Right lung (tissue), 10 donors: ENCODE measurements around the gene OGFOD3. TPM values are rescaled to one million over a fixed set of nuclear protein-coding genes. Genes with fewer than 3 reads are reported as not detected.
A peak's percentile ranks its signal among the peaks of the same experiment; 100 is the strongest.
"Not testable (repeated sequence)": the region's sequence is repeated elsewhere in the genome, so short reads cannot be mapped to it uniquely, and the experiment has no call there.

ENCODE experiments used
- DNase-seq, 2 donors: peaks; one replicate each; pipeline ENCODE4 v3.0.0-alpha.2; 2013
- long read RNA-seq, 8 donors: transcript quantifications; one replicate each; lab custom pipeline, GENCODE V29; 2026
- polyA plus RNA-seq, 5 donors: library from polyadenylated mRNA; unstranded; fragments of 120-200 nt; gene quantifications; one replicate each; pipeline versions ENCODE4 v1.2.1 to v1.2.3, GENCODE V29; 2013; ENCODE audit warnings: inconsistent platforms in 1 of 5, low replicate concordance in 1 of 5; ENCODE audit not compliant: insufficient read length in 5 of 5, insufficient read depth in 1 of 5

OGFOD3 gene, protein sequence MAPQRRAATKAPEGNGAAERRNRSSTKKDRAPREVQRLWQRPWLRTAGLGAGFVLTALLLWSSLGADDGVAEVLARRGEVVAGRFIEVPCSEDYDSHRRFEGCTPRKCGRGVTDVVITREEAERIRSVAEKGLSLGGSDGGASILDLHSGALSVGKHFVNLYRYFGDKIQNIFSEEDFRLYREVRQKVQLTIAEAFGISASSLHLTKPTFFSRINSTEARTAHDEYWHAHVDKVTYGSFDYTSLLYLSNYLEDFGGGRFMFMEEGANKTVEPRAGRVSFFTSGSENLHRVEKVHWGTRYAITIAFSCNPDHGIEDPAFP
- 10 to 100 TPM; 18.5 to 35.4 (median 26.2) TPM for polyA plus RNA-seq
- long read RNA-seq, donor 1, full-length matches to known transcripts: 19 of 64 reads
- long read RNA-seq, donor 1, partial matches to known transcripts: 45 of 64 reads
- long read RNA-seq, donor 1, other reads (novel, unspliced or antisense): 0 of 64 reads
- long read RNA-seq, donor 2, full-length matches to known transcripts: 10 of 34 reads
- long read RNA-seq, donor 2, partial matches to known transcripts: 24 of 34 reads
- long read RNA-seq, donor 2, other reads (novel, unspliced or antisense): 0 of 34 reads
- long read RNA-seq, donor 3, full-length matches to known transcripts: 10 of 10 reads
- long read RNA-seq, donor 3, partial matches to known transcripts: 0 of 10 reads
- long read RNA-seq, donor 3, other reads (novel, unspliced or antisense): 0 of 10 reads
- long read RNA-seq, donor 4, full-length matches to known transcripts: 12 of 12 reads
- long read RNA-seq, donor 4, partial matches to known transcripts: 0 of 12 reads
- long read RNA-seq, donor 4, other reads (novel, unspliced or antisense): 0 of 12 reads
- long read RNA-seq, donor 5, full-length matches to known transcripts: 25 of 25 reads
- long read RNA-seq, donor 5, partial matches to known transcripts: 0 of 25 reads
- long read RNA-seq, donor 5, other reads (novel, unspliced or antisense): 0 of 25 reads
- long read RNA-seq, donor 6, full-length matches to known transcripts: 25 of 25 reads
- long read RNA-seq, donor 6, partial matches to known transcripts: 0 of 25 reads
- long read RNA-seq, donor 6, other reads (novel, unspliced or antisense): 0 of 25 reads
- long read RNA-seq, donor 7, full-length matches to known transcripts: 11 of 19 reads
- long read RNA-seq, donor 7, partial matches to known transcripts: 8 of 19 reads
- long read RNA-seq, donor 7, other reads (novel, unspliced or antisense): 0 of 19 reads
- long read RNA-seq, donor 8, full-length matches to known transcripts: 9 of 9 reads
- long read RNA-seq, donor 8, partial matches to known transcripts: 0 of 9 reads
- long read RNA-seq, donor 8, other reads (novel, unspliced or antisense): 0 of 9 reads

- peak; percentile 86 to 89 for DNase-seq
These were observed at the start of gene OGFOD3, which contains the start of gene HEXD for GRCh38 chr17:82418001-82418986. TSS of gene OGFOD3 (minus strand) at chr17:82418586. CDS start at chr17:82418485, 101 bp downstream. TSS of gene HEXD (plus strand) at chr17:82418347. CDS start at chr17:82419800, 1,453 bp downstream.

DNA sequence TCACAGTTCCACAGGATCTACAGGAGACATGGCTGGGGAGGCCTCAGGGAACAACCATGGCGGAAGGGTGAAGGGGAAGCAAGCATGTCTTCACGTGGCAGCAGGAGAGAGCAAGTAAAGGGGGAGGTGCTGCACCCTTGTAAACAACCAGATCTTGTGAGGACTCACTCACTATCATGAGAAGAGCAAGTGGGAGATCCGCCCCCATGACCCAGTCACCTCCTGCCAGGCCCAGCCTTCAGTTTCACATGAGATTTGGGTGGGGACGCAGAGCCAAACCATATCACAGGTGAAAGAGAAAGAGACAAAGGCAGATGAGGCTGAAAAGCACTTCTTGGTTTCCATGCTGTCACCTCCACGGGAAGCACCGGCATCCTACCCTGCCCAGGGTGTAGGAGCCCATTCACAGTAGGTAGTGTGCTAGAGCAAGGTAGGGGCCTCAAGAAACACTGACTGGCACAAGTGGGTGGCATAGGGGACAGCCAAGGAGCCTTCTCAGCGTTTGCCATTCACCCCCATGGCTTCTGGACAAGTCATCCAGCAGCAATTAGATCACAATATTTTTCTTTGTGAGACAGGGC, 46.7 kb upstream of the OGFOD3 start:
- DNase-seq: no peak

DNA sequence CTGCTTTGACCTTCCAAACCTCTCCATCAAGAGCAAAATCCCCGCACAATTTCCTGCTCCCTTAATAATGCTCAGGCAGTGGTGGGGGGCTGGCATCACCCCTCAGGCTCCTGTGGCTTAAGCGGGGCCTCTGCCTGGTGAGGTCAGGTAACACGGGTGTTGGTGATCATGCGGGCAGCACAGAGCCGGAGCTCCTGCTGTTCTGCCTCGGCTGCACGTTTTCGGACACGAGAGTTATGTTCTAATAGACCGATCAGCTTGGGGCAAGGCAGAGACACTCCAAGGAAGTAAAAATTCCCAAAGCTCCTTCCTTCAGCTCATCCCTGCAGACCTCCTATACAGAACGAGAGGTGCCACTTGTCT, 46.2 kb upstream of the OGFOD3 start:
- no peak for DNase-seq

GRCh38 chr17:82463925-82464566, 45.7 kb upstream of the OGFOD3 start:
- no peak for DNase-seq

DNA sequence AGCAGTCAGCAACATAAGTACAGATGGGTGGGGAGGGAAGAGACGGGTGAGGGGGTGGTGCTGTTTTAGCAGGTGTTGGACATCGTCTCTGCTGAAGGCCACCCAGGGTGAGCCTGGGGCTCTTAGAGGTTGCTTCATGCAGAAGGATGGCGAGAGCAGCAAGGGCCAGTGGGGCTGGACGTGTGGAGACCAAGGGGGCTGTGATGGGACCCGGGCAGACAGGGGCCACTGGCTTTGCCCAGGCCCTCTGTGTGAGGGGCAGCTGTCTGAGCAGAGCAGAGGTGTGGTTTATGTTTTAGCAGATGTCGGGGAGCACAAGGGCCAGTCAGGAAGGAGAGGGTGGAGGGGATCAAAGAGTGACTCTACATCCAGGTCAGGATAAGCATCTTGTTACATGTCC, 45.0 kb upstream of the OGFOD3 start:
- DNase-seq: no peak

GRCh38 chr17:82461827-82462524, 43.6 kb upstream of the OGFOD3 start:
- no peak for DNase-seq

- not testable (repeated sequence) for DNase-seq
These were observed 41.5 kb upstream of the OGFOD3 start for GRCh38 chr17:82459936-82460335.

- DNase-seq: no peak
These were observed 40.6 kb upstream of the OGFOD3 start for GRCh38 chr17:82458885-82459424.

GRCh38 chr17:82458179-82458884, 39.9 kb upstream of the OGFOD3 start, which contains the start of gene NARF:
TSS of gene NARF (plus strand) at chr17:82458741. CDS start at chr17:82458804, 63 bp downstream.
- peak; percentile 97 for DNase-seq

DNA sequence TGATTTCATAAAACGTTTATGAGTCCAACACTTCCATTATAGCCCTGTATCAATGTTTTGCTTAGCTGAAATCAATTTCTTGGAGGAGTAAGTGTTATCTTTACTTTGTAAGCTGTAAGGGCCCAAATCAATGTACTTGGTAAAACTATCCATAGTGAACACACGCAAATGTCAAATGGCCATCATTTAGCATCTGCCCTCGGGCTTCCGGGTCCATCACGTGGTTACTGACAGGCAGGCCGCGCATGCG, 39.5 kb upstream of the OGFOD3 start:
- DNase-seq: no peak

DNA sequence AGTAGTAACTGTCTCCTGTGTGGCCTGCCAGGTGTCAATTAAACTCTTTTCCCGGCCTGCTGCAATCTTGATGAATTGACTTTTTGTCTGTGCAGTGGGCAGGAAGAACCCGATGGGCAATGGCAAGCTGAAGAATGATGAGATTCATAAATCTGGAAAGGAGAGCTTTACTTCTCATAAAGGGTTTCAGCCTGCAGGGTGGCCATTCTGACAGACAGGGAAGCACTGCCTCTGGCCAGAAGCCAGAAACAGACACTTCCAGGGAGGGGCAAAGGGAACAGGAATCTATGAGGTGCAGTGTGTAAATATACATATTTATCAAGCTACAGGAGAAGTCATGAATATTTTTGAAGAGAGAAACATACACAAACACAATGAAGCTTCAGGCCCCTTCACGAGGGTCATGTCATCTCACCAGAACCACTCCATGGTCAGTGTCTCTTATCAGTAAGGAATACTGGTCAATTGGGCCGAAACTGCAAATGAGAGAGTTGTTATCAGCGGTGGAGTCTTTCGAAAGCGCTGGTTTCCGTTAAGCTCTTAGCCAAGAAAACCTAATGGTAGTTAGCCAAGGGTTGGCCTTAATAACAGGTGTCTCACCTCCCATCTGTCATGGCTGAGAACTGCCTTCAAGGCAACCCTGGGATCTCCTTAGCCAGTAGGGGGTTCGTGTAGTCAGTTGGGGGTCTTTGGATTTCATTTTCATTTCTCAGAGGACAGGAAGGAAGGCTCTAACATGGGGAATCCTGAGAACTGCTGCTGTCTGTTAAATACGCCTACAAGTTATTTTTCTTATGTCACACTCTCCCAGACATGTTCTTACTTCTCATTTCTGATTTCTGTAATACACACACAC, 38.9 kb upstream of the OGFOD3 start:
- no peak for DNase-seq

- DNase-seq: not testable (repeated sequence)
These were observed 35.3 kb upstream of the OGFOD3 start for GRCh38 chr17:82453706-82454105.

DNA sequence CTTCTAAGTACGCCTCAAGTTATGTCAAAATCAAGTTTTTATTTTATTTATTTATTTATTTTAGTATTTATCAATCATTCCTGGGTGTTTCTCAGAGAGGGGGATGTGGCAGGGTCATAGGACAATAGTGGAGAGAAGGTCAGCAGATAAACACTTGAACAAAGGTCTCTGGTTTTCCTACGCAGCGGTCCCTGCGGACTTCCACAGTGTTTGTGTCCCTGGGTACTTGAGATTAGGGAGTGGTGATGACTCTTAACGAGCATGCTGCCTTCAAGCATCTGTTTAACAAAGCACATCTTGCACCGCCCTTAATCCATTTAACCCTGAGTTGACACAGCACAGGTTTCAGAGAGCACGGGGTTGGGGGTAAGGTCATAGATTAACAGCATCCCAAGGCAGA, 34.8 kb upstream of the OGFOD3 start:
- not testable (repeated sequence) for DNase-seq

DNA sequence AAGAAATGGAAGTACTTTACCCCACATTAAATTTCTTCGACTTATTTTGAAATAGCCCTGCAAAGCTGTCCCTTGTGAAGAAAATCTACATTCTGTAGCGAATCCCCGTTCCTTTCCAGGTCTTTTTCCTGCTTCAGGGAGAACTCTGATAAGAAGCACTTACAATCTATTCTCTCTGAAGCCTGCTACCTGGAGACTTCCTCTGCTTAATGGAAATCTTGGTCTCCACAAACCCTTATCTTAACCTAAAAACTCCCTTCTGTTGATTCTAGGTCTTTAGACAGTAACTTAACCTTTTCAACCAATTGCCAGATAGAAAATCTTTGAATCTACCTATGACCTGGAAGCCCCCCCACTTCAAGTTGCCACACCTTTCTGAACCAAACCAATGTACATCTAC, 33.8 kb upstream of the OGFOD3 start:
- no peak for DNase-seq

GRCh38 chr17:82450357-82451106, 32.1 kb upstream of the OGFOD3 start, which contains the start of gene CYBC1:
TSS of gene CYBC1 (minus strand) at chr17:82450752. CDS start at chr17:82449254, 1,498 bp downstream.
- peak; percentile 90 to 92 for DNase-seq

DNA sequence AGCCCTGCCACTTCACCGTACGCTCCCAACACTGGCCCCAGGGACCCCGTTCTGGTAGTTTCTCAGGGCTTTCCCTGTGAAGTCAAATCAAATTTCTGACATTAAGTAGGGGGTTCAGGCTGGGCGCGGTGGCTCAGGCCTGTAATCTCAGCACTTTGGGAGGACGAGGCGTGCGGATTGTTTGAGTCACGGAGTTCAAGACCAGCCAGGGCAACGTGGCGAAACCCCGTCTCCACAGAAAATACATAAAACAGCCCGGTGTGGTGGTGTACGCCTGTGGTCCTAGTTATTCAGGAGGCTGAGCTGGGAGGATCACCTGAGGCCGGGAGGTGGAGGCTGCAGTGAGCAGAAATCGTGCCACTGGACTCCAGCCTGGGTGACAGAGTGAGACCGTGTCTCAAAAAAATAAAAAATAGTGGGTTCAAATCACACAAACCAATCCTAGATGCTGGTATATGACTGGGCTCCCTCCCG, 31.5 kb upstream of the OGFOD3 start:
- DNase-seq: no peak
